T-helper 2 cell treated with Interferon-gamma antibody and Interleukin-4, amounts not matched to agents 100 ng/mL and 5 ng/mL, for 36 hours (primary cell): Measurements from ENCODE around the gene TMOD1. TPM values are rescaled to one million over a fixed set of nuclear protein-coding genes. Genes with fewer than 3 reads are reported as not detected.
"Not testable (repeated sequence)": the region's sequence is repeated elsewhere in the genome, so short reads cannot be mapped to it uniquely, and the experiment has no call there.

Experiments
- intact Hi-C: fragments of 100-400 bp; cut with micrococcal nuclease; formaldehyde crosslinking; loops from one replicate; pipeline ENCODE4 v1.15.1; 2023
- total RNA-seq: library from RNA; stranded (reverse); gene quantifications from 2 replicates; pipeline ENCODE4 v1.2.3, GENCODE V29; 2022

TMOD1 gene
- total RNA-seq, 1 donor from 2014 or later = 0.68 TPM

- intact Hi-C loops = not testable (repeated sequence)
These were observed 3.7 kb upstream of the TMOD1 start for GRCh38 chr9:97497558-97498375.

- intact Hi-C loops = not testable (repeated sequence)
These were observed 2.6 kb upstream of the TMOD1 start for GRCh38 chr9:97498846-97499245.

GRCh38 chr9:97500263-97500662 lies 1.2 kb upstream of the TMOD1 start:
- intact Hi-C loops = loop anchor here (2.0 to 10.0 kb wide), 2 partner anchors 89 to 625 kb away; no protein-coding TSS in a partner anchor

GRCh38 chr9:97500765-97501176 lies 695 bp upstream of the TMOD1 start:
- intact Hi-C loops = loop anchor here (2.0 to 10.0 kb wide), 2 partner anchors 90 to 626 kb away; no protein-coding TSS in a partner anchor

- intact Hi-C loops = loop anchor here (2.0 to 10.0 kb wide), 2 partner anchors 91 to 627 kb away; no protein-coding TSS in a partner anchor
These were observed 431 bp downstream of the TMOD1 start for GRCh38 chr9:97501972-97502221.

- intact Hi-C loops = loop anchor here (10.0 kb wide), 1 partner anchor 628 kb away; no protein-coding TSS in a partner anchor
These were observed 937 bp downstream of the TMOD1 start for GRCh38 chr9:97502222-97502983.

GRCh38 chr9:97502984-97503861 lies 1.8 kb downstream of the TMOD1 start:
- intact Hi-C loops = loop anchor here (10.0 kb wide), 1 partner anchor 628 kb away; no protein-coding TSS in a partner anchor

- intact Hi-C loops = loop anchor here (10.0 kb wide), 1 partner anchor 629 kb away; no protein-coding TSS in a partner anchor
These were observed 2.4 kb downstream of the TMOD1 start for GRCh38 chr9:97503862-97504210.

- intact Hi-C loops = loop anchor here (10.0 kb wide), 1 partner anchor 630 kb away; no protein-coding TSS in a partner anchor
These were observed 3.1 kb downstream of the TMOD1 start for GRCh38 chr9:97504381-97505216.

- intact Hi-C loops = loop anchor here (10.0 kb wide), 1 partner anchor 631 kb away; no protein-coding TSS in a partner anchor
These were observed 4.4 kb downstream of the TMOD1 start for GRCh38 chr9:97505845-97506244.

GRCh38 chr9:97506306-97506705 lies 4.8 kb downstream of the TMOD1 start:
- intact Hi-C loops = loop anchor here (10.0 kb wide), 1 partner anchor 632 kb away; no protein-coding TSS in a partner anchor

- intact Hi-C loops = loop anchor here (10.0 kb wide), 1 partner anchor 632 kb away; no protein-coding TSS in a partner anchor
These were observed 5.3 kb downstream of the TMOD1 start for GRCh38 chr9:97506787-97507186.

- intact Hi-C loops = loop anchor here (10.0 kb wide), 1 partner anchor 633 kb away; no protein-coding TSS in a partner anchor
These were observed 6.0 kb downstream of the TMOD1 start for GRCh38 chr9:97507428-97507984.

- intact Hi-C loops = loop anchor here (10.0 kb wide), 1 partner anchor 634 kb away; no protein-coding TSS in a partner anchor
These were observed 7.4 kb downstream of the TMOD1 start for GRCh38 chr9:97508852-97509251.

GRCh38 chr9:97510797-97511654 lies 9.6 kb downstream of the TMOD1 start:
- intact Hi-C loops = no loop called here

- intact Hi-C loops = no loop called here
These were observed 10.4 kb downstream of the TMOD1 start for GRCh38 chr9:97511655-97512427.

- intact Hi-C loops = no loop called here
These were observed 11.6 kb downstream of the TMOD1 start for GRCh38 chr9:97512966-97513560.

- intact Hi-C loops = no loop called here
These were observed 13.1 kb downstream of the TMOD1 start for GRCh38 chr9:97514531-97514930.
